WTC11 (cell line): ENCODE results near the gene COL5A3. TPM values are rescaled to one million over a fixed set of nuclear protein-coding genes. Genes with fewer than 3 reads are reported as not detected.

Experiments used
- ATAC-seq: fragments of 200-7000 bp; cut with Tn5 transposase; 2 replicates; pipeline ENCODE4 v1.10.0; 2021; ENCODE audit warnings: mild to moderate bottlenecking, moderate library complexity
- CTCF ChIA-PET: fragments of 300-600 bp; sonication (Branson Sonifier 250); formaldehyde crosslinking; loops from one replicate; lab custom pipeline; 2021; ENCODE audit warnings: antibody characterized with exemption; lab: Charles Lee
- POLR2A ChIA-PET: fragments of 350-600 bp; sonication (Branson Sonifier 250); formaldehyde crosslinking; loops from one replicate; lab custom pipeline; 2021; ENCODE audit warnings: antibody characterized with exemption; lab: Charles Lee
- DNase-seq: peaks from one replicate; pipeline ENCODE4 v3.0.0; 2021; ENCODE audit warnings: low spot score
- H3K27ac Mint-ChIP-seq: 2 replicates; pipeline ENCODE4 v1.8.0; 2021; ENCODE audit warnings: mixed read lengths
- H3K27me3 Mint-ChIP-seq: 2 replicates; pipeline ENCODE4 v1.8.0; 2021; ENCODE audit warnings: low read depth, mild to moderate bottlenecking, moderate library complexity, mixed read lengths
- H3K36me3 Mint-ChIP-seq: 2 replicates; pipeline ENCODE4 v1.8.0; 2021; ENCODE audit warnings: mixed read lengths
- H3K4me1 Mint-ChIP-seq: 2 replicates; pipeline ENCODE4 v1.8.0; 2022; ENCODE audit warnings: mixed read lengths
- H3K4me3 Mint-ChIP-seq: 2 replicates; pipeline ENCODE4 v1.8.0; 2021; ENCODE audit warnings: mild to moderate bottlenecking, moderate library complexity, mixed read lengths
- H3K9me3 Mint-ChIP-seq: 2 replicates; pipeline ENCODE4 v1.8.0; 2021; ENCODE audit warnings: mixed read lengths
- ATF3 ChIP-seq: sonication (generic); formaldehyde crosslinking; conservative IDR thresholded peaks from 2 replicates; pipeline ENCODE4 v1.8.1; 2022; ENCODE audit warnings: mild to moderate bottlenecking, missing genetic modification reagents
- CTCF ChIP-seq: fragments of 200-600 bp; IDR thresholded peaks from 2 replicates; pipeline ENCODE4 v1.8.0; 2022; ENCODE audit warnings: antibody characterized with exemption
- FOXK1 ChIP-seq: sonication (generic); formaldehyde crosslinking; IDR thresholded peaks from 2 replicates; pipeline ENCODE4 v1.8.0; 2022; ENCODE audit warnings: mild to moderate bottlenecking, moderate library complexity, missing genetic modification reagents
- HMGXB4 ChIP-seq: sonication (generic); formaldehyde crosslinking; IDR thresholded peaks from 2 replicates; pipeline ENCODE4 v1.8.1; 2023; ENCODE audit warnings: mild to moderate bottlenecking, moderate library complexity, missing genetic modification reagents
- IRF2 ChIP-seq: sonication (generic); formaldehyde crosslinking; IDR thresholded peaks from 2 replicates; pipeline ENCODE4 v1.8.0; 2022; ENCODE audit warnings: low read depth, missing genetic modification reagents, borderline replicate concordance
- SOX15 ChIP-seq: fragments of 250-450 bp; sonication (Bioruptor Pico); IDR thresholded peaks from 2 replicates; pipeline ENCODE4 v1.9.0; 2021; ENCODE audit warnings: mild to moderate bottlenecking
- SP1 ChIP-seq: sonication (generic); formaldehyde crosslinking; conservative IDR thresholded peaks from 2 replicates; pipeline ENCODE4 v1.8.1; 2022; ENCODE audit warnings: missing genetic modification reagents
- TCF7 ChIP-seq: sonication (generic); formaldehyde crosslinking; IDR thresholded peaks from 2 replicates; pipeline ENCODE4 v1.8.0; 2022; ENCODE audit warnings: mild to moderate bottlenecking, low read depth, missing genetic modification reagents, moderate library complexity
- ZNF425 ChIP-seq: fragments of 250-450 bp; sonication (Bioruptor Pico); conservative IDR thresholded peaks from 2 replicates; pipeline ENCODE4 v1.9.0; 2021; ENCODE audit warnings: mild to moderate bottlenecking
- total RNA-seq: library from RNA; stranded (reverse); gene quantifications from 3 replicates; pipeline ENCODE4 v1.2.3, GENCODE V29; 2021
- TF ChIP-seq, protein P1 (sequence below): sonication (generic); formaldehyde crosslinking; IDR thresholded peaks from 2 replicates; pipeline ENCODE4 v1.8.1; 2023; ENCODE audit warnings: mild to moderate bottlenecking, missing genetic modification reagents
- TF ChIP-seq, protein P2 (sequence below): sonication (generic); formaldehyde crosslinking; IDR thresholded peaks from 2 replicates; pipeline ENCODE4 v1.8.1; 2022; ENCODE audit warnings: low read depth, mild to moderate bottlenecking, moderate library complexity, missing genetic modification reagents, borderline replicate concordance
- TF ChIP-seq, protein P3 (sequence below): sonication (generic); formaldehyde crosslinking; IDR thresholded peaks from 2 replicates; pipeline ENCODE4 v1.8.1; 2022; ENCODE audit warnings: mild to moderate bottlenecking, missing genetic modification reagents, moderate library complexity, borderline replicate concordance

Gene COL5A3
- total RNA-seq, 1 experiment from 2014 or later, result 0.81 TPM

- Mint-ChIP-seq H3K27me3 (peaks cover 2% of the 10 kb centered on the region; the same call in 1 of the 2 replicates), H3K36me3 (peaks cover 6% of the 10 kb centered on the region), H3K4me3 (peak overlapping the region; percentile 91), H3K9me3 (peaks cover under 1% of the 10 kb centered on the region; the same call in 1 of the 2 replicates), H3K27ac (peak overlapping the region; percentile 69; the same call in 1 of the 2 replicates), H3K4me1 (peaks cover 29% of the 10 kb centered on the region)
- ATAC-seq (no peak), DNase-seq (peak; percentile 29)
- ChIA-PET POLR2A (interaction anchor here (0.6 kb wide), 1 partner anchor 27 kb away, joined by 6 read pairs; no protein-coding TSS in a partner anchor), CTCF (interaction anchor here (0.6 to 2.9 kb wide), 11 partner anchors 16 to 1445 kb away, joined by 3 to 19 read pairs (median 4); no protein-coding TSS in a partner anchor)
- TF ChIP-seq, protein P1, sequence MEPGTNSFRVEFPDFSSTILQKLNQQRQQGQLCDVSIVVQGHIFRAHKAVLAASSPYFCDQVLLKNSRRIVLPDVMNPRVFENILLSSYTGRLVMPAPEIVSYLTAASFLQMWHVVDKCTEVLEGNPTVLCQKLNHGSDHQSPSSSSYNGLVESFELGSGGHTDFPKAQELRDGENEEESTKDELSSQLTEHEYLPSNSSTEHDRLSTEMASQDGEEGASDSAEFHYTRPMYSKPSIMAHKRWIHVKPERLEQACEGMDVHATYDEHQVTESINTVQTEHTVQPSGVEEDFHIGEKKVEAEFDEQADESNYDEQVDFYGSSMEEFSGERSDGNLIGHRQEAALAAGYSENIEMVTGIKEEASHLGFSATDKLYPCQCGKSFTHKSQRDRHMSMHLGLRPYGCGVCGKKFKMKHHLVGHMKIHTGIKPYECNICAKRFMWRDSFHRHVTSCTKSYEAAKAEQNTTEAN (CRISPR knock-in tag), result peak; percentile 97
- TF ChIP-seq, protein P2, sequence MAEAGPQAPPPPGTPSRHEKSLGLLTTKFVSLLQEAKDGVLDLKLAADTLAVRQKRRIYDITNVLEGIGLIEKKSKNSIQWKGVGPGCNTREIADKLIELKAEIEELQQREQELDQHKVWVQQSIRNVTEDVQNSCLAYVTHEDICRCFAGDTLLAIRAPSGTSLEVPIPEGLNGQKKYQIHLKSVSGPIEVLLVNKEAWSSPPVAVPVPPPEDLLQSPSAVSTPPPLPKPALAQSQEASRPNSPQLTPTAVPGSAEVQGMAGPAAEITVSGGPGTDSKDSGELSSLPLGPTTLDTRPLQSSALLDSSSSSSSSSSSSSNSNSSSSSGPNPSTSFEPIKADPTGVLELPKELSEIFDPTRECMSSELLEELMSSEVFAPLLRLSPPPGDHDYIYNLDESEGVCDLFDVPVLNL, result no peak
Observed at GRCh38 chr19:9935506-9936325, 74.6 kb downstream of the COL5A3 start.

DNA sequence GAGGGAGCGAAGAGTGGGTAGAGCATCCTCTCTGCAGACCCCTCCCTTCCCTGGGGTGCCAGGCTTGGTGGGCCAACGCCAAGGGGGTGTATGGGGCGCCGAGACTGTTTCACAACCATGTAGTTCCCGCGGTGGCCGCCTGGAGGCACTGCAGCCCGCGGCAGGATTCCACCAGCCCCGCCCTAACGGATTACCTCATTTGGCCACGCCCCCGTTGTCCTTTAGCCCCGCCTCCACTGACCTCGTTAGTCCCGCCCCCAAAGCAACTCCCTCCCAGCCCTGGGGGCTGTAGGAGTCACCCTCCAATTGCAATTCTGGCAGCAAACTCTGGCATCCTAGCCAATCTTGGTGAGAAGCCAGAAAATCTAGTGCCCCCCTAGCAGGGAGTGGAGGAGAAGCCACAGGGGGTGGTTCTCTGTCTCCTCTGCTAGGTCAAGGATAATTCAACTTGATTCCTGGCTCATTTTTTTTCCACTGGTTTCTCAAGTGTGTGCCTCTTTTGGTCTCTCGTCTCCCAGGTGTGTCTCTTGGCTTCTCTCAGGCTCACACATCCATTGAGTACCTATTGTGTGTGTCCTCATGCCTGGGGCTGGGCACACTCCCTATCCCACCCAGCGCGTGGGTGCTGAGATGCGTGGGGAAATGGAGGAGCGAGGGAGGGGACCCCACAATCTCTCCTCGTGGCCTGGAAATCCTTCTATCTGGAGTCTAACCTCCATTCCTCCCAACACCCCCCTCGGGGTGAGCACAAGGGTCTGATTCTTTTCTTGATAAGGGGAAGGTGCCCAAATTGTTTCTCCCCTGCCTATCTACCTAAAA lies 76.0 kb downstream of the COL5A3 start:
- Mint-ChIP-seq H3K9me3 (no peaks in the 10 kb centered on the region), H3K36me3 (peaks cover 7% of the 10 kb centered on the region), H3K4me1 (peaks cover 24% of the 10 kb centered on the region), H3K27me3 (no peaks in the 10 kb centered on the region), H3K27ac (peak overlapping the region; percentile 97), H3K4me3 (peak overlapping the region; percentile 91)
- peak; percentile 71 for ATAC-seq
- peak; percentile 96 for DNase-seq
- POLR2A ChIA-PET, result no interaction called here
- 0 out of 2 replicates have a peak, but pooled peaks have one; percentile 9 for TF ChIP-seq HMGXB4
- no peak for TF ChIP-seq ATF3
- peak; percentile 86 for TF ChIP-seq SP1
- TF ChIP-seq CTCF, result peak; percentile 96
- CTCF ChIA-PET, result interaction anchor here (1.0 to 5.2 kb wide), 3 partner anchors 66 to 93 kb away, joined by 3 to 75 read pairs (median 19); no protein-coding TSS in a partner anchor

- CTCF ChIA-PET, result interaction anchor here (1.0 to 5.2 kb wide), 4 partner anchors 68 to 317 kb away, joined by 4 to 75 read pairs (median 34); no protein-coding TSS in a partner anchor
- DNase-seq, result no peak
- Mint-ChIP-seq H3K4me1 (peaks cover 22% of the 10 kb centered on the region), H3K4me3 (no peak overlapping the region), H3K27ac (no peak overlapping the region), H3K36me3 (peaks cover 10% of the 10 kb centered on the region), H3K27me3 (no peaks in the 10 kb centered on the region), H3K9me3 (no peaks in the 10 kb centered on the region)
- no peak for ATAC-seq
- POLR2A ChIA-PET, result no interaction called here
- TF ChIP-seq ATF3, result no peak
- TF ChIP-seq FOXK1 (CRISPR knock-in tag), result no peak
- TF ChIP-seq TCF7, result no peak
- no peak for TF ChIP-seq IRF2
- TF ChIP-seq, protein P3, sequence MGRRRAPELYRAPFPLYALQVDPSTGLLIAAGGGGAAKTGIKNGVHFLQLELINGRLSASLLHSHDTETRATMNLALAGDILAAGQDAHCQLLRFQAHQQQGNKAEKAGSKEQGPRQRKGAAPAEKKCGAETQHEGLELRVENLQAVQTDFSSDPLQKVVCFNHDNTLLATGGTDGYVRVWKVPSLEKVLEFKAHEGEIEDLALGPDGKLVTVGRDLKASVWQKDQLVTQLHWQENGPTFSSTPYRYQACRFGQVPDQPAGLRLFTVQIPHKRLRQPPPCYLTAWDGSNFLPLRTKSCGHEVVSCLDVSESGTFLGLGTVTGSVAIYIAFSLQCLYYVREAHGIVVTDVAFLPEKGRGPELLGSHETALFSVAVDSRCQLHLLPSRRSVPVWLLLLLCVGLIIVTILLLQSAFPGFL (CRISPR knock-in tag), result no peak
- TF ChIP-seq, protein P2, result no peak
- TF ChIP-seq SOX15, result no peak
- no peak for TF ChIP-seq ZNF425 (CRISPR knock-in tag)
Observed at GRCh38 chr19:9932835-9933234, 77.5 kb downstream of the COL5A3 start.
